GM12878 (cell line): ENCODE measurements around the gene TMEM14A. TPM values are rescaled to one million over a fixed set of nuclear protein-coding genes. Genes with fewer than 3 reads are reported as not detected.
"Not testable (repeated sequence)": the region's sequence is repeated elsewhere in the genome, so short reads cannot be mapped to it uniquely, and the experiment has no call there.

ENCODE experiments used
- ATAC-seq: fragments of 200-7000 bp; cut with Tn5 transposase; 3 replicates; pipeline ENCODE4 v1.9.1; 2020; ENCODE audit warnings: mild to moderate bottlenecking, moderate library complexity
- BruUV-seq: library from RNA; stranded (reverse); fragments of 400-500 nt; replicated peaks from 2 replicates; lab custom pipeline; 2021; lab: Mats Ljungman, UMichigan
- CTCF ChIA-PET: fragments of 300-600 bp; sonication (Branson Sonifier 250); formaldehyde crosslinking; extraction: SDS; loops from one replicate; lab custom pipeline; 2021; ENCODE audit warnings: inconsistent platforms; lab: Yijun Ruan, JAX
- POLR2A ChIA-PET: fragments of 350-600 bp; formaldehyde crosslinking; extraction: SDS; loops from one replicate; lab custom pipeline; 2021; ENCODE audit warnings: inconsistent platforms; lab: Charles Lee
- RAD21 ChIA-PET: fragments of 300-600 bp; sonication (Branson Sonifier 250); formaldehyde crosslinking; loops from one replicate; lab custom pipeline; 2023; ENCODE audit warnings: antibody characterized with exemption; ENCODE audit not compliant: unreplicated experiment; lab: Charles Lee
- SMC1A ChIA-PET: fragments of 300-600 bp; sonication (Branson Sonifier 250); formaldehyde crosslinking; loops from one replicate; lab custom pipeline; 2023; ENCODE audit not compliant: unreplicated experiment, uncharacterized antibody; lab: Charles Lee
- DNase-seq: peaks from one replicate; pipeline ENCODE4 v3.0.0-alpha.2; 2011; ENCODE audit warnings: low read depth, low spot score
- FAIRE-seq: peaks from 3 replicates; lab custom pipeline; 2011; peaks lifted over from hg19 to GRCh38; lab: Jason Lieb, UNC
- H2AFZ ChIP-seq: 2 replicates; pipeline ENCODE4 v1.6.0; 2011; ENCODE audit warnings: low read depth, low read length, control low read depth; ENCODE audit not compliant: control insufficient read depth
- H3K27ac ChIP-seq: 2 replicates; pipeline ENCODE4 v1.5.1; 2011; ENCODE audit warnings: control low read depth; ENCODE audit not compliant: control insufficient read depth, insufficient read depth
- H3K27me3 ChIP-seq, 2 experiments: replicated peaks in 1 of 2; 2 replicates each; pipeline versions ENCODE4 v1.6.0 to v1.6.1; 2011; ENCODE audit warnings: low read length in 1 of 2; ENCODE audit not compliant: control insufficient read depth in 2 of 2, insufficient read depth in 2 of 2
- H3K36me3 ChIP-seq, 2 experiments: 2 replicates each; pipeline ENCODE4 v1.5.1; 2011; ENCODE audit warnings: low read length in 1 of 2; ENCODE audit not compliant: control insufficient read depth in 2 of 2, insufficient read depth in 2 of 2
- H3K4me1 ChIP-seq: 2 replicates; pipeline ENCODE4 v1.6.1; 2011; ENCODE audit warnings: mild to moderate bottlenecking, low read length, moderate library complexity, mixed read lengths; ENCODE audit not compliant: control insufficient read depth, insufficient read depth
- H3K4me2 ChIP-seq: 2 replicates; pipeline ENCODE4 v1.6.0; 2011; ENCODE audit warnings: control low read depth; ENCODE audit not compliant: control insufficient read depth, insufficient read depth
- H3K4me3 ChIP-seq: fragments of 200-600 bp; sonication (generic); 2 replicates; pipeline ENCODE4 v1.5.1; 2016
- H3K79me2 ChIP-seq: 2 replicates; pipeline ENCODE4 v1.6.0; 2011; ENCODE audit warnings: low read length; ENCODE audit not compliant: control insufficient read depth, insufficient read depth
- H3K9ac ChIP-seq: 2 replicates; pipeline ENCODE4 v1.8.0; 2011; ENCODE audit warnings: low read length, control low read depth, mixed read lengths; ENCODE audit not compliant: control insufficient read depth, insufficient read depth
- H3K9me3 ChIP-seq: replicated peaks from 3 replicates; pipeline ENCODE4 v1.5.1; 2011; ENCODE audit warnings: mild to moderate bottlenecking, low read length; ENCODE audit not compliant: control insufficient read depth, insufficient read depth
- H4K20me1 ChIP-seq: 2 replicates; pipeline ENCODE4 v1.6.0; 2011; ENCODE audit not compliant: control insufficient read depth, insufficient read depth
- BCL11A ChIP-seq: IDR thresholded peaks from 2 replicates; pipeline ENCODE4 v1.6.1; 2011; ENCODE audit warnings: low read depth, low read length
- CEBPB ChIP-seq, 2 experiments: fragments of 150-350 bp in 1 of 2; IDR thresholded peaks; 2 replicates each; pipeline ENCODE4 v1.6.1; 2012 to 2014; ENCODE audit warnings: low read depth in 2 of 2, low read length in 2 of 2, borderline replicate concordance in 1 of 2, inconsistent platforms in 1 of 2
- DPF2 ChIP-seq: fragments of 450-650 bp; IDR thresholded peaks from 2 replicates; pipeline ENCODE4 v1.6.1; 2017; ENCODE audit warnings: mild to moderate bottlenecking
- MEF2A ChIP-seq: IDR thresholded peaks from 2 replicates; pipeline ENCODE4 v1.6.1; 2011; ENCODE audit warnings: low read depth, mild to moderate bottlenecking, low read length, moderate library complexity; ENCODE audit not compliant: insufficient read depth
- SMC3 ChIP-seq: IDR thresholded peaks from 2 replicates; pipeline ENCODE4 v1.6.1; 2011; ENCODE audit warnings: low read length, improper control_type of control experiment, borderline replicate concordance
- TCF3 ChIP-seq: IDR thresholded peaks from 2 replicates; pipeline ENCODE4 v1.6.1; 2012; ENCODE audit warnings: low read depth, mild to moderate bottlenecking, low read length, borderline replicate concordance; ENCODE audit not compliant: insufficient read depth
- ZBED1 ChIP-seq: IDR thresholded peaks from 2 replicates; pipeline ENCODE4 v1.6.1; 2016; ENCODE audit warnings: borderline replicate concordance
- WGBS: methylation state at CpG from one replicate; pipeline ENCODE4 v1.1.6; 2016; ENCODE audit warnings: low lambda C conversion rate; ENCODE audit not compliant: insufficient replicate concordance, insufficient coverage; ENCODE audit errors: missing lambda C conversion rate; 5-methylcytosine and 5-hydroxymethylcytosine counted together
- in situ Hi-C: fragments of 300-500 bp; cut with MboI; formaldehyde crosslinking; loops from 9 replicates; pipeline ENCODE4 v1.14.3; 2018; ENCODE audit warnings: mixed read lengths
- intact Hi-C: fragments of 100-400 bp; cut with micrococcal nuclease; formaldehyde crosslinking; loops from one replicate; pipeline ENCODE4 v1.14.2; 2022; ENCODE audit not compliant: unreplicated experiment
- polyA plus RNA-seq, 11 experiments: library from polyadenylated mRNA; depleted of rRNA in 4 of 11; unstranded in 6 of 11; stranded (reverse) in 5 of 11; fragments of >200 nt; fragmentation: Nextera tagmentation in 4 of 11; fragmentation: Illumina TruSeq in 1 of 11; extraction: Ambion mirVana in 4 of 11; extraction: Trizol in 1 of 11; gene quantifications; 1 replicate in 1 of 11; 2 replicates in 10 of 11; pipeline versions ENCODE4 v1.2.1 to v1.2.3, GENCODE V29; 2011 to 2016; ENCODE audit warnings: inconsistent platforms in 2 of 11, missing spikeins in 2 of 11, low read depth in 1 of 11
- total RNA-seq, 4 experiments: library from RNA; depleted of rRNA in 3 of 4; stranded (reverse); fragments of >200 nt in 3 of 4; fragmentation: Illumina TruSeq in 1 of 4; extraction: Trizol in 1 of 4; gene quantifications; 2 replicates each; pipeline versions ENCODE4 v1.2.1 to v1.2.3, GENCODE V29; 2013 to 2021
- TF ChIP-seq, protein P1 (sequence below): fragments of 450-650 bp; IDR thresholded peaks from 2 replicates; pipeline ENCODE4 v1.6.1; 2017; ENCODE audit warnings: mild to moderate bottlenecking
- TF ChIP-seq, protein P2 (sequence below): fragments of 450-650 bp; IDR thresholded peaks from 2 replicates; pipeline ENCODE4 v1.6.1; 2016; ENCODE audit warnings: mild to moderate bottlenecking

TMEM14A gene
- total and polyA plus RNA-seq, 10 of the 15 experiments (the other 5 are each of a cell fraction or from before 2014, with no cell fraction given) = 15.6 to 143 (median 33.1) TPM

DNA sequence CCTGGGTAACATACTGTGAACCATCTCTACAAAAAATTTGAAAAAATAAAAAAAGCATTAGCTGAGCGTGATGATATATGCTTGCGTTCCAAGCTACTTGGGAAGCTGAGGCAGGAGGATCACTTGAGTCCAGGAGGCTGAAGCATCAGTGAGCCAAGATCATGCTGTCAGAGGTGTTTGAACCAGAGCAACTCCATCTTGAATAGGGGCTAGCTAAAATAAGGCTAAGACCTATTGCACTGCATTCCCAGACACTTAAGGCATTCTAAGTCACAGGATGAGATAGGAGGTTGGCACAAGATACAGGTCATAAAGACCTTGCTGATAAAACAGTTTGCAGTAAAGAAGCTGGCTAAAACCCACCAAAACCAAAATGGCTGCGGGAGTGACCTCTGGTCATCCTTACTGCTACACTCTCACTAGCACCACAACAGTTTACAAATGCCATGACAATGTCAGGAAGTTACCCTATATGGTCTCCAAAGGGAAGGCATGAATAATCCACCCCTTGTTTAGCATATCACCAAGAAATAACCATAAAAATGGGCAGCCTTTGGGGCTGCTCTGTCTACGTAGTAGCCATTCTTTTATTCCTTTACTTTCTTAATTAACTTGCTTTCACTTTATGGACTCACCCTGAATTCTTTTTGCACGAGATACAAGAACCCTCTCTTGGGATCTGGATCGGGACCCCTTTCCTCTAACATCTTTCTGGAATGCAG, 34.0 kb downstream of the TMEM14A start:
- BruUV-seq = not testable (repeated sequence)
- SMC1A ChIA-PET = interaction anchor here (2.0 kb wide), 1 partner anchor 13 kb away, joined by 6 read pairs; no protein-coding TSS in a partner anchor

DNA sequence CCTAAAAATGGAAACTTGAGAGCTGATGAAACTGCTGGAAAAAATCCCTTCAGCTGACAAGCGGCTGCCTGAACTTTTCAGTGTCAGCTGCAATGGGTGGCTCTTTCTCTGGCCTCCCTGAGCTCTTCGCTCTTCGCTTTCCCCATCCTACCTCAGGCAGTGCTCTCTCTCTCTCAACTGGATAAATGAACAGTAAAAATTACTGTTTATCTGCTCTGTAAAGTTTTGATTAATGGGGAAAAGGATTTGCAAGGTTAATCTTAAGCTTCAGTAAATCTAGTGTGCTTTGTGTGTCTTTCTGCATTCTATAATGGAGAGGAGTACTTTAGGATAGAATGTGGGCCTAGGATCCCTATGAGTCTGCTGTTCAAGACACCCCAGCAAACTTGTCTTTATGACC, 35.1 kb downstream of the TMEM14A start:
- ATAC-seq = no peak
- TF ChIP-seq TCF3 (no peak), SMC3 (no peak), CEBPB (IDR thresholded peaks at IDR 0.05; ENCODE audit: borderline replicate concordance in 1 of 2, low read depth in 2 of 2, low read length in 2 of 2) (no peak), DPF2 (no peak), MEF2A (no peak), ZBED1 (no peak), BCL11A (no peak)
- TF ChIP-seq, protein P1, sequence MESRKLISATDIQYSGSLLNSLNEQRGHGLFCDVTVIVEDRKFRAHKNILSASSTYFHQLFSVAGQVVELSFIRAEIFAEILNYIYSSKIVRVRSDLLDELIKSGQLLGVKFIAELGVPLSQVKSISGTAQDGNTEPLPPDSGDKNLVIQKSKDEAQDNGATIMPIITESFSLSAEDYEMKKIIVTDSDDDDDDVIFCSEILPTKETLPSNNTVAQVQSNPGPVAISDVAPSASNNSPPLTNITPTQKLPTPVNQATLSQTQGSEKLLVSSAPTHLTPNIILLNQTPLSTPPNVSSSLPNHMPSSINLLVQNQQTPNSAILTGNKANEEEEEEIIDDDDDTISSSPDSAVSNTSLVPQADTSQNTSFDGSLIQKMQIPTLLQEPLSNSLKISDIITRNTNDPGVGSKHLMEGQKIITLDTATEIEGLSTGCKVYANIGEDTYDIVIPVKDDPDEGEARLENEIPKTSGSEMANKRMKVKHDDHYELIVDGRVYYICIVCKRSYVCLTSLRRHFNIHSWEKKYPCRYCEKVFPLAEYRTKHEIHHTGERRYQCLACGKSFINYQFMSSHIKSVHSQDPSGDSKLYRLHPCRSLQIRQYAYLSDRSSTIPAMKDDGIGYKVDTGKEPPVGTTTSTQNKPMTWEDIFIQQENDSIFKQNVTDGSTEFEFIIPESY = no peak
- TF ChIP-seq, protein P2, sequence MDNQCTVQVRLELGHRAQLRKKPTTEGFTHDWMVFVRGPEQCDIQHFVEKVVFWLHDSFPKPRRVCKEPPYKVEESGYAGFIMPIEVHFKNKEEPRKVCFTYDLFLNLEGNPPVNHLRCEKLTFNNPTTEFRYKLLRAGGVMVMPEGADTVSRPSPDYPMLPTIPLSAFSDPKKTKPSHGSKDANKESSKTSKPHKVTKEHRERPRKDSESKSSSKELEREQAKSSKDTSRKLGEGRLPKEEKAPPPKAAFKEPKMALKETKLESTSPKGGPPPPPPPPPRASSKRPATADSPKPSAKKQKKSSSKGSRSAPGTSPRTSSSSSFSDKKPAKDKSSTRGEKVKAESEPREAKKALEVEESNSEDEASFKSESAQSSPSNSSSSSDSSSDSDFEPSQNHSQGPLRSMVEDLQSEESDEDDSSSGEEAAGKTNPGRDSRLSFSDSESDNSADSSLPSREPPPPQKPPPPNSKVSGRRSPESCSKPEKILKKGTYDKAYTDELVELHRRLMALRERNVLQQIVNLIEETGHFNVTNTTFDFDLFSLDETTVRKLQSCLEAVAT = no peak

More for the DNA sequence above, 34.0 kb downstream of the TMEM14A start:
- intact Hi-C loops, H3K4me2 ChIP-seq, H3K27me3 ChIP-seq, H3K27ac ChIP-seq, H3K4me1 ChIP-seq, H4K20me1 ChIP-seq, H3K9ac ChIP-seq, DNase-seq, RAD21 ChIA-PET, H3K79me2 ChIP-seq, H3K36me3 ChIP-seq, POLR2A ChIA-PET, ATAC-seq, in situ Hi-C loops, H3K4me3 ChIP-seq, H3K9me3 ChIP-seq, H2AFZ ChIP-seq, FAIRE-seq: not testable (repeated sequence)
- CTCF ChIA-PET = interaction anchor here (0.6 kb wide), 1 partner anchor 125 kb away, joined by 3 read pairs; no protein-coding TSS in a partner anchor
- whole genome bisulfite sequencing = 47% methylated on average over 6 of the region's 6 CpGs

More for the DNA sequence above, 35.1 kb downstream of the TMEM14A start:
- H3K4me2 ChIP-seq = no peak overlapping the region
- ChIA-PET POLR2A (no interaction called here), RAD21 (interaction anchor here (1.5 to 1.6 kb wide), 2 partner anchors 54 to 290 kb away, joined by 4 to 5 read pairs; no protein-coding TSS in a partner anchor), SMC1A (interaction anchor here (0.6 to 2.0 kb wide), 2 partner anchors 12 to 100 kb away, joined by 3 to 6 read pairs; no protein-coding TSS in a partner anchor), CTCF (interaction anchor here (1.0 to 2.0 kb wide), 3 partner anchors 10 to 54 kb away, joined by 3 to 5 read pairs (median 3); no protein-coding TSS in a partner anchor)
- H3K27ac ChIP-seq = no peak overlapping the region
- no peaks in the 10 kb centered on the region for H4K20me1 ChIP-seq
- intact Hi-C loops (no loop called here), in situ Hi-C loops (no loop called here)
- no peak overlapping the region for H2AFZ ChIP-seq
- no peaks in the 10 kb centered on the region for H3K9me3 ChIP-seq
- 70% methylated on average over 3 of the region's 3 CpGs for WGBS
- H3K4me3 ChIP-seq = no peak overlapping the region
- no peaks in the 10 kb centered on the region for H3K79me2 ChIP-seq
- no TSS peak for BruUV-seq
- H3K4me1 ChIP-seq = no peaks in the 10 kb centered on the region
- no peak overlapping the region for H3K9ac ChIP-seq
- FAIRE-seq (no peak), DNase-seq (no peak)
- H3K27me3 ChIP-seq = no peaks in the 10 kb centered on the region
- no peaks in the 10 kb centered on the region for H3K36me3 ChIP-seq
